ENCODE results near the gene RALGAPA2. TPM values are rescaled to one million over a fixed set of nuclear protein-coding genes. Genes with fewer than 3 reads are reported as not detected.

Gene RALGAPA2
- total RNA-seq, 3 donors from 2014 or later (not counting 1 experiment from before 2014, with no cell fraction given) = 26.6 to 33.9 (median 33.1) TPM

GRCh38 chr20:20663841-20664240 is 48.6 kb downstream of the RALGAPA2 start:
- no peak overlapping the region for H3K27ac Mint-ChIP-seq
- Histone ChIP-seq H3K36me3 (ENCODE audit: control insufficient read depth, insufficient read depth, low read length) (no peaks in the 10 kb centered on the region), H3K4me1 (ENCODE audit: control insufficient read depth, insufficient read depth, low read length) (peaks cover 6% of the 10 kb centered on the region), H3K4me3 (ENCODE audit: low read length) (no peak overlapping the region), H3K9me3 (ENCODE audit: control insufficient read depth, insufficient read depth, low read length) (no peaks in the 10 kb centered on the region), H3K27ac (ENCODE audit: low read length) (no peak overlapping the region), H3K27me3 (ENCODE audit: control insufficient read depth, insufficient read depth, low read length) (no peaks in the 10 kb centered on the region)
- no peak for DNase-seq
- H3K9me3 Mint-ChIP-seq = no peaks in the 10 kb centered on the region
- TF ChIP-seq, protein P1, sequence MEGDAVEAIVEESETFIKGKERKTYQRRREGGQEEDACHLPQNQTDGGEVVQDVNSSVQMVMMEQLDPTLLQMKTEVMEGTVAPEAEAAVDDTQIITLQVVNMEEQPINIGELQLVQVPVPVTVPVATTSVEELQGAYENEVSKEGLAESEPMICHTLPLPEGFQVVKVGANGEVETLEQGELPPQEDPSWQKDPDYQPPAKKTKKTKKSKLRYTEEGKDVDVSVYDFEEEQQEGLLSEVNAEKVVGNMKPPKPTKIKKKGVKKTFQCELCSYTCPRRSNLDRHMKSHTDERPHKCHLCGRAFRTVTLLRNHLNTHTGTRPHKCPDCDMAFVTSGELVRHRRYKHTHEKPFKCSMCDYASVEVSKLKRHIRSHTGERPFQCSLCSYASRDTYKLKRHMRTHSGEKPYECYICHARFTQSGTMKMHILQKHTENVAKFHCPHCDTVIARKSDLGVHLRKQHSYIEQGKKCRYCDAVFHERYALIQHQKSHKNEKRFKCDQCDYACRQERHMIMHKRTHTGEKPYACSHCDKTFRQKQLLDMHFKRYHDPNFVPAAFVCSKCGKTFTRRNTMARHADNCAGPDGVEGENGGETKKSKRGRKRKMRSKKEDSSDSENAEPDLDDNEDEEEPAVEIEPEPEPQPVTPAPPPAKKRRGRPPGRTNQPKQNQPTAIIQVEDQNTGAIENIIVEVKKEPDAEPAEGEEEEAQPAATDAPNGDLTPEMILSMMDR (IDR thresholded peaks at IDR 0.05) = no peak
- intact Hi-C loops (cut with micrococcal nuclease) = no loop called here
- no peaks in the 10 kb centered on the region for H3K27me3 Mint-ChIP-seq (ENCODE audit: low read depth in 2 of 2)
- ATAC-seq = no peak
- no peak overlapping the region for H3K4me3 Mint-ChIP-seq
- H3K36me3 Mint-ChIP-seq = no peaks in the 10 kb centered on the region
- 80% methylated on average over 3 of the region's 3 CpGs for WGBS (ENCODE audit: insufficient coverage)
- peaks cover 28 to 36% of the 10 kb centered on the region in 2 donors for H3K4me1 Mint-ChIP-seq

GRCh38 chr20:20658871-20659431 is 53.5 kb downstream of the RALGAPA2 start:
- H3K4me1 ChIP-seq (ENCODE audit: control insufficient read depth, insufficient read depth, low read length) = no peaks in the 10 kb centered on the region
- ATAC-seq = no peak
- no peak for DNase-seq
- no peak overlapping the region for H3K4me3 ChIP-seq (ENCODE audit: low read length)
- no peak overlapping the region for H3K27ac ChIP-seq (ENCODE audit: low read length)
- H3K27ac Mint-ChIP-seq = no peak overlapping the region
- 97% methylated on average over 4 of the region's 4 CpGs for WGBS (ENCODE audit: insufficient coverage)
- no peaks in the 10 kb centered on the region for H3K27me3 ChIP-seq (ENCODE audit: control insufficient read depth, insufficient read depth, low read length)
- TF ChIP-seq, protein P1 (IDR thresholded peaks at IDR 0.05) = no peak
- intact Hi-C loops (cut with micrococcal nuclease) = no loop called here
- no peaks in the 10 kb centered on the region for H3K36me3 Mint-ChIP-seq
- H3K4me3 Mint-ChIP-seq = no peak overlapping the region
- peaks cover 0 to 17% of the 10 kb centered on the region in 2 donors for H3K4me1 Mint-ChIP-seq
- no peaks in the 10 kb centered on the region for H3K9me3 Mint-ChIP-seq
- no peaks in the 10 kb centered on the region for H3K9me3 ChIP-seq (ENCODE audit: control insufficient read depth, insufficient read depth, low read length)
- no peaks in the 10 kb centered on the region for H3K27me3 Mint-ChIP-seq (ENCODE audit: low read depth in 2 of 2)
- peaks cover 4% of the 10 kb centered on the region for H3K36me3 ChIP-seq (ENCODE audit: control insufficient read depth, insufficient read depth, low read length)

- no peak overlapping the region for H3K4me3 Mint-ChIP-seq
- Histone ChIP-seq H3K27ac (ENCODE audit: low read length) (no peak overlapping the region), H3K9me3 (ENCODE audit: control insufficient read depth, insufficient read depth, low read length) (no peaks in the 10 kb centered on the region), H3K27me3 (ENCODE audit: control insufficient read depth, insufficient read depth, low read length) (no peaks in the 10 kb centered on the region), H3K4me1 (ENCODE audit: control insufficient read depth, insufficient read depth, low read length) (no peaks in the 10 kb centered on the region), H3K36me3 (ENCODE audit: control insufficient read depth, insufficient read depth, low read length) (peaks cover 4% of the 10 kb centered on the region), H3K4me3 (ENCODE audit: low read length) (no peak overlapping the region)
- no peaks in the 10 kb centered on the region for H3K36me3 Mint-ChIP-seq
- H3K27ac Mint-ChIP-seq = no peak overlapping the region
- no peaks in the 10 kb centered on the region for H3K27me3 Mint-ChIP-seq (ENCODE audit: low read depth in 2 of 2)
- DNase-seq = no peak
- ATAC-seq = no peak
- intact Hi-C loops (cut with micrococcal nuclease) = no loop called here
- peaks cover 0 to 17% of the 10 kb centered on the region in 2 donors for H3K4me1 Mint-ChIP-seq
- TF ChIP-seq, protein P1 (IDR thresholded peaks at IDR 0.05) = no peak
- no peaks in the 10 kb centered on the region for H3K9me3 Mint-ChIP-seq
Observed at GRCh38 chr20:20658123-20658522, 54.3 kb downstream of the RALGAPA2 start.

- H3K4me3 Mint-ChIP-seq = no peak overlapping the region
- no peaks in the 10 kb centered on the region for H3K9me3 Mint-ChIP-seq
- ATAC-seq = no peak
- no peak for DNase-seq
- no peaks in the 10 kb centered on the region for H3K9me3 ChIP-seq (ENCODE audit: control insufficient read depth, insufficient read depth, low read length)
- H3K27ac ChIP-seq (ENCODE audit: low read length) = no peak overlapping the region
- H3K27me3 ChIP-seq (ENCODE audit: control insufficient read depth, insufficient read depth, low read length) = no peaks in the 10 kb centered on the region
- intact Hi-C loops (cut with micrococcal nuclease) = no loop called here
- H3K27ac Mint-ChIP-seq = no peak overlapping the region
- peaks cover 7% of the 10 kb centered on the region for H3K36me3 ChIP-seq (ENCODE audit: control insufficient read depth, insufficient read depth, low read length)
- 91% methylated on average over 6 of the region's 6 CpGs for WGBS (ENCODE audit: insufficient coverage)
- no peaks in the 10 kb centered on the region for H3K4me1 ChIP-seq (ENCODE audit: control insufficient read depth, insufficient read depth, low read length)
- H3K4me3 ChIP-seq (ENCODE audit: low read length) = no peak overlapping the region
- no peaks in the 10 kb centered on the region for H3K27me3 Mint-ChIP-seq (ENCODE audit: low read depth in 2 of 2)
- TF ChIP-seq, protein P1 (IDR thresholded peaks at IDR 0.05) = no peak
- peaks cover 0 to 13% of the 10 kb centered on the region in 2 donors for H3K4me1 Mint-ChIP-seq
- H3K36me3 Mint-ChIP-seq = no peaks in the 10 kb centered on the region
Observed at GRCh38 chr20:20657092-20657491, 55.4 kb downstream of the RALGAPA2 start.

All from natural killer cell (primary cell).